K562 (cell line): ENCODE results near the gene GMPR2. TPM values are rescaled to one million over a fixed set of nuclear protein-coding genes. Genes with fewer than 3 reads are reported as not detected.
A peak's percentile ranks its signal among the peaks of the same experiment; 100 is the strongest.

Experiments
- BRCA1 ChIP-seq, 2 experiments: fragments of 450-650 bp in 1 of 2; sonication (generic) in 1 of 2; formaldehyde crosslinking in 1 of 2; IDR thresholded peaks; 2 replicates each; pipeline versions ENCODE4 v1.5.0 to v1.6.1; 2017 to 2020; ENCODE audit warnings: mild to moderate bottlenecking in 1 of 2, missing genetic modification reagents in 1 of 2
- COPS2 ChIP-seq: fragments of 450-650 bp; conservative IDR thresholded peaks from 2 replicates; pipeline ENCODE4 v1.6.1; 2016; ENCODE audit warnings: mild to moderate bottlenecking, moderate library complexity
- CREBBP ChIP-seq: IDR thresholded peaks from one replicate; pipeline ENCODE4 v1.6.1; 2012; ENCODE audit warnings: low read depth, mild to moderate bottlenecking, control low read depth, inconsistent platforms, low read length
- EHMT2 ChIP-seq: fragments of 450-650 bp; IDR thresholded peaks from 2 replicates; pipeline ENCODE4 v1.6.1; 2018; ENCODE audit warnings: antibody characterized with exemption
- KLF10 ChIP-seq: fragments of 250-450 bp; sonication (Bioruptor Pico); IDR thresholded peaks from 2 replicates; pipeline ENCODE4 v1.6.1; 2021; ENCODE audit warnings: matching md5 sums
- MTF1 ChIP-seq: fragments of 250-450 bp; sonication (Bioruptor Pico); IDR thresholded peaks from 2 replicates; pipeline ENCODE4 v1.9.0; 2021; ENCODE audit warnings: moderate library complexity, mild to moderate bottlenecking, inconsistent platforms, borderline replicate concordance
- NELFE ChIP-seq: IDR thresholded peaks from 2 replicates; pipeline ENCODE4 v1.6.1; 2011; ENCODE audit warnings: mild to moderate bottlenecking; ENCODE audit not compliant: insufficient read depth, insufficient read length
- PHF21A ChIP-seq: fragments of 450-650 bp; IDR thresholded peaks from 2 replicates; pipeline ENCODE4 v1.6.1; 2017; ENCODE audit warnings: low read depth, borderline replicate concordance
- SRSF1 ChIP-seq: fragments of 200-400 bp; formaldehyde crosslinking; IDR thresholded peaks from 2 replicates; pipeline ENCODE4 v1.6.1; 2017; ENCODE audit warnings: mild to moderate bottlenecking, low read depth, low read length, moderate library complexity
- SRSF9 ChIP-seq: fragments of 200-400 bp; formaldehyde crosslinking; IDR thresholded peaks from 2 replicates; pipeline ENCODE4 v1.6.1; 2017; ENCODE audit warnings: low read depth, low read length, borderline replicate concordance
- TCF7 ChIP-seq: sonication (generic); IDR thresholded peaks from 2 replicates; pipeline ENCODE4 v1.6.1; 2016; ENCODE audit warnings: antibody characterized with exemption, borderline replicate concordance
- TEAD1 ChIP-seq, 2 experiments: fragments of 450-650 bp in 1 of 2; sonication (generic) in 1 of 2; formaldehyde crosslinking; IDR thresholded peaks; 2 replicates each; pipeline versions ENCODE4 v1.4.0 to v1.8.0; 2020 to 2022; ENCODE audit warnings: mild to moderate bottlenecking in 2 of 2, missing genetic modification reagents in 1 of 2
- XRCC4 ChIP-seq: IDR thresholded peaks from one replicate; pipeline ENCODE4 v1.6.1; 2011; ENCODE audit not compliant: insufficient read depth, insufficient read length; ENCODE audit errors: extremely low read depth
- YY1 ChIP-seq, 3 experiments: IDR thresholded peaks; 2 replicates each; pipeline ENCODE4 v1.6.1; 2011; ENCODE audit warnings: low read length in 2 of 3, mild to moderate bottlenecking in 2 of 3, moderate library complexity in 2 of 3, borderline replicate concordance in 1 of 3, control low read depth in 1 of 3, low read depth in 1 of 3; ENCODE audit not compliant: insufficient read depth in 3 of 3, insufficient replicate concordance in 2 of 3, control insufficient read depth in 1 of 3, insufficient read length in 1 of 3; ENCODE audit errors: extremely low read depth in 1 of 3
- ZNF12 ChIP-seq: sonication (generic); formaldehyde crosslinking; IDR thresholded peaks from 2 replicates; pipeline ENCODE4 v1.4.0; 2020; ENCODE audit warnings: mild to moderate bottlenecking, missing genetic modification reagents
- ZNF133 ChIP-seq: fragments of 250-450 bp; sonication (Bioruptor Pico); IDR thresholded peaks from 2 replicates; pipeline ENCODE4 v1.4.0; 2020; ENCODE audit warnings: mild to moderate bottlenecking
- ZNF717 ChIP-seq: fragments of 250-450 bp; sonication (Bioruptor Pico); IDR thresholded peaks from 2 replicates; pipeline ENCODE4 v1.5.0; 2021
- ZNF76 ChIP-seq: fragments of 250-450 bp; sonication (Bioruptor Pico); IDR thresholded peaks from 2 replicates; pipeline ENCODE4 v1.4.0; 2020; ENCODE audit warnings: mild to moderate bottlenecking, moderate library complexity, borderline replicate concordance
- polyA plus RNA-seq, 8 experiments: library from polyadenylated mRNA; depleted of rRNA in 4 of 8; stranded (reverse) in 5 of 8; unstranded in 3 of 8; fragments of >200 nt; fragmentation: Nextera tagmentation in 2 of 8; fragmentation: Illumina TruSeq in 1 of 8; extraction: Ambion mirVana in 2 of 8; extraction: Trizol in 1 of 8; gene quantifications; 2 replicates each; pipeline versions ENCODE4 v1.2.1 to v1.2.3, GENCODE V29; 2011 to 2014; ENCODE audit warnings: inconsistent platforms in 1 of 8, missing spikeins in 1 of 8
- total RNA-seq, 7 experiments: library from RNA; depleted of rRNA in 6 of 7; stranded (reverse); fragments of >200 nt in 6 of 7; fragmentation: Illumina TruSeq in 2 of 7; extraction: Trizol in 2 of 7; gene quantifications; 2 replicates each; pipeline versions ENCODE4 v1.2.1 to v1.2.3, GENCODE V29; 2011 to 2021; ENCODE audit warnings: low replicate concordance in 1 of 7
- TF ChIP-seq, protein P1 (sequence below), 2 experiments: fragments of 450-650 bp; IDR thresholded peaks; 2 replicates each; pipeline ENCODE4 v1.6.1; 2016
- TF ChIP-seq, protein P2 (sequence below): sonication (generic); formaldehyde crosslinking; IDR thresholded peaks from 2 replicates; pipeline ENCODE4 v1.8.0; 2022; ENCODE audit warnings: missing genetic modification reagents, mild to moderate bottlenecking, borderline replicate concordance
- TF ChIP-seq, protein P3 (sequence below): fragments of 250-450 bp; sonication (Bioruptor Pico); IDR thresholded peaks from 2 replicates; pipeline ENCODE4 v1.5.0; 2021; ENCODE audit warnings: mild to moderate bottlenecking, moderate library complexity

GMPR2 gene
- total and polyA plus RNA-seq, 9 of the 15 experiments (the other 6 are each of a cell fraction or from before 2014, with no cell fraction given), result 26.4 to 67.4 (median 36.3) TPM

DNA sequence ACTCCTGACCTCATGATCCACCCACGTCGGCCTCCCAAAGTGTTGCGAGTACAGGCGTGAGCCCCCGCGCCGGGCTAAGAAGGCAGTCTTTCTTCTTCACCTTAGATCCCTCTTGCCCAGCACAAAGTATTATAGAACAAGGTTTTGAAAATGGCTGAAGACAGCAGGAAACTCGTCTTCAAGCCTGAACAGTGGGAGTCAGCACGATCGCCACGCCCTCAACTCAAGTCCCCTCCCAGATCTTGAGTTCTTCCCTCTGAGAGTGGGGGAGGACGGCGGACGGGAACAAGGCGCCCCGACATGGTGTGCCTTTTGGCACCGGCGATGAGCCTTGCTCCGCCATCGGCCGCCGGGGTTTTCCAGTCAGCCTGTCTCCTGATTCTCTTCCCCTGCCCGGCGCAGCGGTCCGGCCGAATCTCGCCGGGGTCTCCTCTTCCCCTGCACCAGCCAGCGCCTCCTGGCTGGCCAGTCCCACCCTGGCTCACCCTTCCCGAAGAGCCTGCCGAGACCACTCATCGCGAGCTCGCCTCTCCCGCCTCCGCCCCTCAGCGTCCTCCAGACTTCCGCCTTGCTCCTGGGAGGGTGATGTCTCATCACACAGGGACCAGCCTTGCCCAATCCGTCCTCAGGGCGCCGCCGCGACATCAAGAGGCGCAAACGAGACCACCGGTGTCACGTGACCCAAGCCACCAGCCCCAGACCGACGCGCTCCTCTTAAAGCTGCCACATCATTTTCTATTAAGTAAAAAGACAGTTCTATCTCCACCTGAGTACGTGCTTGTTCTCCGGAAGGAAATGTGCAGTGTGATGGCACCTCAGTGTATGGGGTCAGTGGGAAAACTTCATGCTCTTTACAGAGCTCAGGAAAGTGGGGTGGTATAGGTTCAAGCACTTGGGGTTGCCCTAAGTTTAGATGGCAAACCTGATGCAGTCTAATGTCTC, 19.5 kb upstream of the GMPR2 start, which contains the start of gene CHMP4A (continued):
- TF ChIP-seq YY1 (IDR thresholded peaks at IDR 0.05; ENCODE audit: borderline replicate concordance in 1 of 3, control insufficient read depth in 1 of 3, extremely low read depth in 1 of 3, insufficient read depth in 3 of 3, insufficient read length in 1 of 3, insufficient replicate concordance in 2 of 3, low read depth in 1 of 3, low read length in 2 of 3) (peak in 2 of 3 experiments; percentile 50 to 76), XRCC4 (no peak), NELFE (no peak), ZNF76 (CRISPR knock-in tag) (no peak), MTF1 (CRISPR knock-in tag) (no peak), PHF21A (0 out of 2 replicates have a peak, but pooled peaks have one; percentile 7), SRSF9 (no peak), ZNF717 (CRISPR knock-in tag) (no peak), EHMT2 (no peak), ZNF133 (no peak), TEAD1 (CRISPR knock-in tag; IDR thresholded peaks at IDR 0.05) (no peak), ZNF12 (CRISPR knock-in tag) (no peak), BRCA1 (IDR thresholded peaks at IDR 0.05) (no peak), BRCA1 (CRISPR knock-in tag; IDR thresholded peaks at IDR 0.05) (0 out of 2 replicates have a peak, but pooled peaks have one; percentile 68), KLF10 (CRISPR knock-in tag) (no peak), COPS2 (no peak), SRSF1 (no peak), TCF7 (0 out of 2 replicates have a peak, but pooled peaks have one; percentile 20), CREBBP (no peak)
- TF ChIP-seq, protein P1, sequence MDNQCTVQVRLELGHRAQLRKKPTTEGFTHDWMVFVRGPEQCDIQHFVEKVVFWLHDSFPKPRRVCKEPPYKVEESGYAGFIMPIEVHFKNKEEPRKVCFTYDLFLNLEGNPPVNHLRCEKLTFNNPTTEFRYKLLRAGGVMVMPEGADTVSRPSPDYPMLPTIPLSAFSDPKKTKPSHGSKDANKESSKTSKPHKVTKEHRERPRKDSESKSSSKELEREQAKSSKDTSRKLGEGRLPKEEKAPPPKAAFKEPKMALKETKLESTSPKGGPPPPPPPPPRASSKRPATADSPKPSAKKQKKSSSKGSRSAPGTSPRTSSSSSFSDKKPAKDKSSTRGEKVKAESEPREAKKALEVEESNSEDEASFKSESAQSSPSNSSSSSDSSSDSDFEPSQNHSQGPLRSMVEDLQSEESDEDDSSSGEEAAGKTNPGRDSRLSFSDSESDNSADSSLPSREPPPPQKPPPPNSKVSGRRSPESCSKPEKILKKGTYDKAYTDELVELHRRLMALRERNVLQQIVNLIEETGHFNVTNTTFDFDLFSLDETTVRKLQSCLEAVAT (IDR thresholded peaks at IDR 0.05), result peak; percentile 14 to 76; a peak in 2 of 4 replicates
- TF ChIP-seq, protein P2, sequence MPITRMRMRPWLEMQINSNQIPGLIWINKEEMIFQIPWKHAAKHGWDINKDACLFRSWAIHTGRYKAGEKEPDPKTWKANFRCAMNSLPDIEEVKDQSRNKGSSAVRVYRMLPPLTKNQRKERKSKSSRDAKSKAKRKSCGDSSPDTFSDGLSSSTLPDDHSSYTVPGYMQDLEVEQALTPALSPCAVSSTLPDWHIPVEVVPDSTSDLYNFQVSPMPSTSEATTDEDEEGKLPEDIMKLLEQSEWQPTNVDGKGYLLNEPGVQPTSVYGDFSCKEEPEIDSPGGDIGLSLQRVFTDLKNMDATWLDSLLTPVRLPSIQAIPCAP (CRISPR knock-in tag), result no peak
- TF ChIP-seq, protein P3, sequence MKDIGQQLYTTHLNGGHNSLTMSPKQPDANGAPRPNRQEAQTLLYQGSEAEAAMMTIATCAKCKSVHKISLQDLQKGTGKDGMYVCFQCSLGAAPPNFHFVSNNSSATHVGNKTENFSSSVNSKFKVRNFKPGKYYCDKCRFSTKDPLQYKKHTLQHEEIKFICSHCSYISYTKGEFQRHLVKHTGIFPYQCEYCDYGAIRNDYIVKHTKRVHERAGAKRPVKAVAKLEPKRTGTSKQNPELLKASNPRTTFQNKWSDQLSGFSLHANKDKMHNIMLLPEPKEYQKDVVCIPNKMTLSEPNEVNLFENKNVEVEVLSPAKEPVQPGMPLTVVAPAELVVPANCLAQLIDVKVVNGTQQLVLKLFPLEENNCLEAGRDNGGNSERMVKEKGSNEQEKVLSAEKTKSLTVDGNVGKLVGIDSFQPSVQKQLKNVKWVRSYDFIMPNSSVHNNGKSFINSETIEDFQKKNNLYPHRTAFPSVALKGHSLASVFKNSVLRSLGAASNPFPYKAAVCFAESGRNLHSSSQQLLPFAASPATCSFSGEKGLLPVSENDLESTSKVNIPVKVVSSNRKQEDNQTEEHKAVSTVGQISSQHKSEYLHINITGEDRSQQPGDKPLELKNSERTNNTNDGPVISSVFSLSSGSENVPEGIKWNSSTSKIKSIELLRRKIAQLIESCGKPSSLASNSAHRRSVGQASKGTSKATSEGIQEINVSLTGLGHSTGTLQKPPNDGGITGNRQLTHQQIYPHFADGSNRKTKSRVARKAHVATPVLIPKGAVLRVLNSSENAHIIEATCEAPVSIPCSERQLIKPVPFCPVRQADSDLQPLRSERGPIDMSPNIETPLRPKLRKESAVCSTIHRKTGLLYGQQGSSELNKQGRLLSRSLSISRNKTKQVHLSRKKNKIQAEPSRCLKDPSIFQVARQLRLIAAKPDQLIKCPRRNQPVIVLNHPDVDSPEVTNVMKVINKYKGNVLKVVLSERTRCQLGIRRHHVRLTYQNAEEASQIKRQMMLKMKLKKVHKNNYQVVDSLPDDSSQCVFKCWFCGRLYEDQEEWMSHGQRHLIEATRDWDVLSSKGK (CRISPR knock-in tag), result no peak
